LNCAP (cell line): ENCODE data around the gene INIP.

Experiments used
- TF ChIP-seq, protein P1 (sequence below): fragments of 450-650 bp; IDR thresholded peaks from 2 replicates; pipeline ENCODE4 v1.5.1; 2017; ENCODE audit warnings: mild to moderate bottlenecking

INIP gene

DNA sequence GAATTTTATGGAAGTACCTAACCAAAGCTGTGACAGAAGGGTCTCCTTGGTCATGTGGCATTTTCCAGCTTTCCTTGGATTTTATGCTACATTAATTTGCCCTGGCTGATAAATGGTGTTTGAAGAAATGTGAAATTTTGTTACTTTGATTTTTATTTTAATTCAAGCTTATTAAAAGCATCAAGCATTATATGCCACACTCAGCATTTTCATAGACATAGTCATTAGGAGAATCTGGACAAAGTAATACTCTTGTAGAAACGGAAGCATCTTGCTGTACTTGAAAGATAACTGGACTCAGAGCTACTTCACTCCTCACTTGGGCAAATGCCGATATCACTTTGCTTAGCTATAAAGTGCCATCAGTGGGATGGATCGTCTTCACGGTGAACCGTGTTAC is 54.2 kb downstream of the INIP start:
- TF ChIP-seq, protein P1, sequence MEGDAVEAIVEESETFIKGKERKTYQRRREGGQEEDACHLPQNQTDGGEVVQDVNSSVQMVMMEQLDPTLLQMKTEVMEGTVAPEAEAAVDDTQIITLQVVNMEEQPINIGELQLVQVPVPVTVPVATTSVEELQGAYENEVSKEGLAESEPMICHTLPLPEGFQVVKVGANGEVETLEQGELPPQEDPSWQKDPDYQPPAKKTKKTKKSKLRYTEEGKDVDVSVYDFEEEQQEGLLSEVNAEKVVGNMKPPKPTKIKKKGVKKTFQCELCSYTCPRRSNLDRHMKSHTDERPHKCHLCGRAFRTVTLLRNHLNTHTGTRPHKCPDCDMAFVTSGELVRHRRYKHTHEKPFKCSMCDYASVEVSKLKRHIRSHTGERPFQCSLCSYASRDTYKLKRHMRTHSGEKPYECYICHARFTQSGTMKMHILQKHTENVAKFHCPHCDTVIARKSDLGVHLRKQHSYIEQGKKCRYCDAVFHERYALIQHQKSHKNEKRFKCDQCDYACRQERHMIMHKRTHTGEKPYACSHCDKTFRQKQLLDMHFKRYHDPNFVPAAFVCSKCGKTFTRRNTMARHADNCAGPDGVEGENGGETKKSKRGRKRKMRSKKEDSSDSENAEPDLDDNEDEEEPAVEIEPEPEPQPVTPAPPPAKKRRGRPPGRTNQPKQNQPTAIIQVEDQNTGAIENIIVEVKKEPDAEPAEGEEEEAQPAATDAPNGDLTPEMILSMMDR, result no peak

DNA sequence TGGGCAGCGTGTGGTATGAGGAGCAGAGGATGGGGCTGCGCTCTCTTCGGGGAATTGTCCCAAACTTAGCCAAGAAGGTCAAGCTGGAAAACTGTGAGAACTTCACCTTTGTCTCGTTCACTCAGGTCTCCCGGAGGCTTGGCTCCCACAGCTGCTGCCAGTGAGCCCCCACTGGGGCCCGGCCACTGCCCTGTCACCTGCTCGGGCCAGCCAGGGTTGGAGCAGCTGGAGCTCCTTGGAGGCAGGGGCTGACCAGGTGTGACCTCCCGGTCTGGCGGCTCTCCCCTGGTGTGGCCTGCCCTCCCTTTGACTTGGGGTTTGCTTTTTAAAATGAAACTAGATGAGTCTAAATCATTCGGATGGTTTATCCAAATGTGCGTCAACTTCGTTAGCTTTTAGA is 58.0 kb downstream of the INIP start:
- TF ChIP-seq, protein P1, result no peak

DNA sequence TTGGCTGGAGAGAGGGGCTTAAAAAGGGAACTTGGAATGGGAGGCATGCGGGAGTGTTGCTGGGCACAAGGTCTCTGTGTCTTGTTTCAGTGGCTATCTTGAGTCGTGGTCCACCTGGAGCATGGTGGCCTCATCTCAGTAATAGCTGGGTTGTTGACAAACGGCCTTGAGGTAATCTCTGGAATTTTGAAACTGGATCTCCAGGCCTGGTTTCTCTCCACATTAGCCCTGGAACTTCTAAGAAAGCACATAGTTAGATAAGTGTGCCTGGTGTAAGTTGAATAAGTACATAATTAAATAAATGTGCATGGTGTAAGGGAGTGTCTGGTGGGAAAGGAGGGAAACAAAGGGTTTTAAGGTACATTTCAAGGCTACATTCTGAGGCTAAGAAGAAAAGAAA is 62.2 kb downstream of the INIP start:
- TF ChIP-seq, protein P1, result no peak

DNA sequence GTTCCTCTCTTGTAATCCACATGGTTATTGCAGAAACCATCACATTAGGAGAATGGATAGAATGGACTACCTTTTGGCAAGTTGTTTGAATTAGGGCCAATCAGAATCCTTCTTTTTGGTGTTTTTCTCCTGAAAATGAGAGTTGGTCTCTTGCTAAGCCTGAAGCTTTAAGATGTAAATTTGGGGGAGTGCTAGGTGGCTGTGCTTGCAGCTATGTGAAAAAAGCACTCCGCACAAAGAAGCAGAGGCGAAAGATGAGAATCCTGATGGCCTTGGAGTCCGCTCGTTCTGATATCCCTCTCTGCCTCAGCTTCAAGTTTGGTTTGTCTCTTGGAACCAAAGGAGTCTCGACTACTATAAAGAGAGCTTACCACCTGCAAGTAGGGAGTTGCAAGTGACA is 63.6 kb downstream of the INIP start:
- TF ChIP-seq, protein P1, result no peak

DNA sequence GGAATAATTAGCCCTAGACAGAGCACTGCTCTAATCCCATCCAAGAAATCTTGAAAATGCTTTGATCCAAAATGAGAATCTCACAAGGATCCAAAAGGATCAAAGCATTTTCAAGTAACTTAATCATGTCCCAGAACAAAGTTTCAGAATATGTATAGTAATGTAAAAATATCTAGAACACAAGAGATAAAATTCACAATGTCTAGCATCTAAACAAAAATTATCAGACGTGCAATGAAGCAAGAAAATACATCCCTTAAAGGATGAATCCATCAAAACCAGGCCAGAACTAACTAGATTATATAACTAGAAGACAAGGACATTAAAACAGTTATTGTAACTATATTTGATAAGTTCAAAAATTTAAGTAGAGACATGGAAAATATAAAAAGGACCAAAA is 69.3 kb downstream of the INIP start:
- TF ChIP-seq, protein P1, result no peak

DNA sequence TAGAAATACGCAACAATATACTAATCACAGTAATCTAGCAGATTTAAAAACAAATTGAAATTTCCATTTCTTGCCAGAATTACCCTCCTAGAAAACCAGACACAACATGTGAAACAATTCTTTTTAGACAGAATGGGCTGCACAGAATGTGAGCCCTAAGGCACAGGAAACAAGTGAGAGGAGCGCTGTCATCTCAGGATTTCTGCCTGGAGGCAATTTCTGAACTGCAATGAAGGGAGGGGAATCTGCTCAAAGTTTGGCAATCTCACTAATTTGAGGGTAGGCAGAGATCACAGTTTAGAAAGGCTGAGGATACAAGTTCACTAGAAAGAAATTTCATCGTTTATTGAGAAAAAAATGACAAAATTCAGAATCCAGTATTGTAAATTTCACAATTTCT is 70.3 kb downstream of the INIP start:
- TF ChIP-seq, protein P1, result no peak

DNA sequence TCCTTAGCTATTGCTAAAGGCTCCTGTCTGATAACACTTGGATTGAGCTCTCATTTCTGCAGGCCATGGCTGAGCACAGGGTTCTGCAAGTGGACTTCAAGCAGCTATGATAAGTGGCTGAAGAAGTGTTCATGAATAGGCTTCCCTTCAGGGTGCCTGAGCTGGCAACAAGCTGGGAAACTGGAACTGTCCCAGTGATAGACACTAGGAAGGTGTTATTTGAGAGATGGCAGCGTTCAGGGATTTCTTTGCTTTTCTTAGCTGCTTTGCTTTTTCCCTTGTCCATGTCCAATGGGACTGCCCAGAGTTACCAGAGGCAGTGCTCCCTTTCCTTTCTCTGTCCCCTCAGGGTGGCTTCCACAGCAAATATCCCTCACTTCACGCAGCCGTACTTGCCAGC is 75.8 kb downstream of the INIP start:
- TF ChIP-seq, protein P1, result no peak

DNA sequence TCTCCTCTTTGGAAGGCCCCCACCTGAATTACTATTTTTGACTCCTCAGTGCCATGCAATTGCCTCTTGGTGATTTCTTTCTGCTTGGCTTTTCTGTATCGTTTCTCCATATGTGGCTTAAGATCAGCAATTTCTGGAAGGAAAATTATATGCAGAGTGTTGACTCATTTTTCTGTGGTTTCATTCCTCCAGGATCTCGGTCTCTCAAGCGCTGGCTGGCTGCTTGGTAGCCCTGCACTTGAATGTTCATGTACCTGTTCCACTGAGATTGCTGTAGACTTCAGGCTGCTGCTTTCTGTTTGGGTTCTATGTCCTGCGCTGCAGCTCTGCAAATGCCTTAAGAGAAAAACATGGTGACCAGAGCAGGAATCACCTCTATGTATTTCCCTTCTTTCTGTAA is 77.6 kb downstream of the INIP start:
- TF ChIP-seq, protein P1, result no peak
